GM18951 (cell line): ENCODE measurements around the gene PIGQ.

ENCODE experiments used
- POLR2A ChIP-seq: IDR thresholded peaks from 4 replicates; pipeline ENCODE4 v1.6.1; 2011; ENCODE audit warnings: mild to moderate bottlenecking; ENCODE audit not compliant: insufficient read length, insufficient read depth; ENCODE audit errors: extremely low read depth
- in situ Hi-C: fragments of 300-500 bp; cut with MboI; formaldehyde crosslinking; loops from one replicate; pipeline ENCODE4 v1.12.0; 2022; ENCODE audit warnings: low sequenced_read_pairs, mixed read lengths, inconsistent platforms; ENCODE audit not compliant: unreplicated experiment

Gene PIGQ

DNA sequence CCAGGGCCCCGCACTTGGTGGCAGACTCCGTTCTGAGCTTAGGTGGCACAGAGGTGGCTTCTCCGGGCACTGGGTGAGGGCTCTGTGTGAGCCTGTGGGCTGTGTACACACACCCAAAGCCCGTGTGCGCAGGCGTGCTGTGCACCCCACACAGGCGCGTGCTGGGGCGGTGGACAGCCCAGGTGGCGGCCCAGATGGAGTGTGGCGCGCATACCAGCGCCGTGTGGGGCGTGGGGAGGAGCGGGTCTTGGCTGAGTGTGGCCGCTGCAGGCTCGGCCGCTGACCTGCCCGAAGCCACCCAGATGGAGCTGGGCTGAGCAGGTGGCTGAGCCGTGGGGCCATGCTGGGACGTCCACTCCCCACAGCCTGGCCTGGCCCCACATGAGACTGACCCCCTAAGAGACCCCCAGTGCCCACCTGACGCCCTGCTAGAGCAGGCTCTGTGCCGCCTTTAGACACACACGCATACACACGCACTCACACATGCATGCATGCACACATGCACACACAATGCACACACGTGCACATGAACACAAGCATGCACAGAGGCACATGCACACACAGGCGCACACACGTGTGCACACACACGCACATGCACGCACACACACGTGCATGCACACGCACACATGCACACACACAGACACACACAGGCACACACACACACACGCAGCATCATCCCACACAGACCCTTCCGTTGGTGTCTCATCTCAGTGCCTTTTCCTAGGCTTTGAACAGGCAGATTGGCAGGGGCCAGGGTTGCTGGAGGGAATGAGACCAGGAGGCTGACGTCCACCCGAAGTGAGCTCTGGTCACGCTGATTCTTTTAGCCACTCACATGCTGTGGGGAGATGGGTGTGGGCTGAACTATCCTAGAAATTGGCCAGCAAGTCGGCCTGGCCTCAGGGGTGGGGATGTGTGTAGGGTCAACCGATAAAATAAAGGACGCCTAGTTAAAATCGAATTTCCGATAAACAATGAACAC, 7.5 kb upstream of the PIGQ start:
- in situ Hi-C loops, result no loop called here
- TF ChIP-seq POLR2A, result no peak

DNA sequence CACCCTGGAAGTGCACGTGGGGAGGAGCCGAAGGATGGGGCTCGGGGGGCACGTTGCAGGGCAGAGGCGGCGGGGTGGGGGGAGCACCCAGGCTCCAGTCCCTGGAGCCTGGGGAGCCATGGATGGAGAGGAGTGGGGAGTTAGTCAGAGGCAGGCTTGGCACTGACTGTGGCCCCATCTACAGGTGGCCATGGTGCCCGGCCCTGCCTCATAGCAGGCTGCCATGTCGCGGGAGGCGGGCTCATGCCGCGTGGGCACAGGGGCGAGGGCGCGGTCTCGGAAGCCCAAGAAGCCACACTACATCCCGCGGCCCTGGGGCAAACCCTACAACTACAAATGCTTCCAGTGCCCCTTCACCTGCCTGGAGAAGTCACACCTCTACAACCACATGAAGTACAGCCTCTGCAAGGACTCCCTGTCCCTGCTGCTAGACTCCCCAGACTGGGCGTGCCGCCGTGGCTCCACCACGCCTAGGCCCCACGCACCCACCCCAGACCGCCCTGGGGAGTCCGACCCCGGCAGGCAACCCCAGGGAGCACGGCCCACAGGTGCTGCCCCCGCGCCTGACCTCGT, 6.6 kb upstream of the PIGQ start:
- in situ Hi-C loops, result no loop called here
- no peak for TF ChIP-seq POLR2A

DNA sequence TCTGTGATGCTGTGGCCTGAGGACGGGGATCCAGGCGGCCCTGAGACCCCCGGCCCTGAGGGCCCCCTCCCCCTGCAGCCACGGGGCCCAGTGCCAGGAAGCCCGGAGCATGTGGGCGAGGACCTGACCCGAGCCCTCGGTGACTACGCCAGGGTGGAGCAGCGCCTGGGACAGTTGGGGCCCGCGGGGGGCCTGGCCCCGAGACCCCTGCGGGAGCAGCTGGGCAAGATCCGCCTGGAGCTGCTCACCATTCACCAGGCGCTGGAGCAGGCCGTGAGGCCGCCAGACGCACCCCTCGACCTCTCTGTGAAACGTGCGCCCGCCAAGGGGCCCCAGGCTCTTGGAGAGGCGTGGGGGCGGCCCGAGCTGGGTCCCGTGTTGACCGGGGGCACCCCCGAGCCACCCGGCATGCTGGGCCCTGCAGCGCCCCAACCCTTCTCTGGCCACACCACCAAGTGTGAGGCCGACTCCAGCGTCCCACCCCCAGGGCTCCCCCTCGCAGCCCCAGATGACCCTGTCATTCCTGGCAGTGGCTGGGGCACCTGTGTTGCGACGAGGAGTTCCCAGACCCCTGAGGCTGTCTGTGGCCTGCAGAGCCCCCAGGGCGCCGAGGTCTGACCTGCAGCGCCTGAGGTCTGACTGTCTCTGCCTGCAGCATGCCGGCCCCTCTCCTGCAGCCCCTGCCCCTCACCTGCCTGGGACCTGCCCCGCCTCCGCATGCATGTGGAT, 4.9 kb upstream of the PIGQ start:
- TF ChIP-seq POLR2A, result no peak
- in situ Hi-C loops, result no loop called here

DNA sequence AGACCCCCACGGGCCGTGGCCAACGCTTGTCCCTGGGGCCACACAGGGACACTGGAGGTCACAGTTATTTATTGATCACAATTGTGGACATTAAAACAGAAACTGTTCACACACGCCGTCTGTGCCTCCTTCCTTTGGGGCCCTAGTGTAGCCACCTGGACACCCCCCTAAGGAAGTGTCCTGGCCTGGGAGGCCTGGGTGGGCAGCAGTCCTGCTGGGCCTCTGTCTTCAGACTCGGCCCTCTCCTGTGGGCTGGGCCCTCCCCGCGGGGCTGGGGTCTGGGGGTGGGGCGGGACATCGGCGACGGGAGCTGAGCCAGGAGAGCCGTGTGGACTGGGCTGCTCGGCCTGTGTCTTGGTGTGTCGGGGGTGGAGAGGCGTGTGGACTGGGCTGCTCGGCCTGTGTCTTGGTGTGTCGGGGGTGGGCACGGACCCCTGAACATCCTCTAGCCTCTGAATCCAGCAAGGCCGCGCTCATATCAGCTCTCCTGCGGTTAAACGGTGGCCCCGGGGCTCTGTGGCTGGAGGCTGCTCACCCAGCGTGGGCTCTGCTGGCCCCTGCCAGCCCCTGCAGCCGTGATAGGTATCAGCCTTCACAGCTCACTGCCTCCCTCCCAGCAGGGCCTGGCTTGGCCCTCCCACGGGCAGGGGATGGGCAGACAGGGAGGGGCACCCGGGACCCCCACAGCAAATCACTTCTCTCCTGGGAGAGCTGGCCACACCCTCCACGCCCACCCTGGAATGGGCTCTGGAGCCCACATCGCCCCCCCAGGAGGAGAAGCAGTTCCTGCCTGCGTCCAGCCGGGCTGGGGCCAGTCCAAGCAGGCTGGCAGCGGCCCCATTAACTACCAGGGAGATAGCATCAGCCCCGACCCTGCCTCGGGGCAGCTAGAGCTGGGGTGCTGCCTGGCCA, 4.1 kb upstream of the PIGQ start:
- in situ Hi-C loops, result no loop called here
- no peak for TF ChIP-seq POLR2A

DNA sequence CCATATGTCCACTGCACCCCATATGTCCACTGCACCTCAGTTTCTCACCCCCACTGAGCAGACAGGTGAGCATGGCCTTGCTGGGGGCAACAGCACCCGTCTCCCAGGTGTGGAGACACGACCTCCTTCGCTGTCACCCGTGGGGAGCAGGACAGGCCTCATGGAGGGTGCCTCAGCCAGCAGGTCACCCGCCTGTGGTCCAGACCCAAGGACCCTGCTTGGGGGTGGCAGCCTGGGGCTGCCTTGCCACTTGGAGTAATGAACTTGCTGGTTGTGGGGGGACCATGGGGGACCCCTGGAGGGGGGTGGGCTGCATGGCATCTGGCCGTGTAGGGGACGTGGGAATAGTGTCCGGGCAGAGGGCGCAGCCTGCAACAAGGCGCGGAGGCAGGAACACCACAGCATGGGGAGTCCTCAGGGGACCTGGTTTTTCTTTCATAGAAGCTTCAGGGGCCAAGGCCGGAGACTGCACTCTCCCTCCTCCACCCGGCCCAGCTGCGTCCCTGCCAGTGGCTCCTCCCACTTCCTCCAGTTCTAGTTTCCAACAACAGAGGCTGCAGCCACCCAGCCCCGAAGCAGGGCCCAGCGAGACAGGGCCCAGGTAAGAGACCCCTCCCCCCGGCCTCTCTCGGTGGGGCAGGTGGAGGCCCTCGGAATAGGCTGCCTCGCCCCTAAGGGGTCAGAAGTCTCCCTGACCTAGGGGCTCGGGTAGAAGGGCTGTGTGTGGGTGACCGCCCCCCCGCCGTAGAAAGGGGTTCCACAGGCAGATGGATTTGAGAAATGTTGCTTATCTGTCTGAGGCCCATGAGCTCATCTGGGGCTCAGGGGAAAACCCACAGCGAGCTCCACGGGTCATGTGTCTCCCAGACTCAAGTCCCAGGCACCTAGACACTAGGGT, 3.0 kb upstream of the PIGQ start, which contains the start of gene NHLRC4:
NHLRC4 (plus strand) TSS at position 531 of the 898 bp plus-strand sequence. CDS start 1,043 bp downstream, outside the sequence.
- in situ Hi-C loops, result no loop called here
- TF ChIP-seq POLR2A, result peak; percentile 56

DNA sequence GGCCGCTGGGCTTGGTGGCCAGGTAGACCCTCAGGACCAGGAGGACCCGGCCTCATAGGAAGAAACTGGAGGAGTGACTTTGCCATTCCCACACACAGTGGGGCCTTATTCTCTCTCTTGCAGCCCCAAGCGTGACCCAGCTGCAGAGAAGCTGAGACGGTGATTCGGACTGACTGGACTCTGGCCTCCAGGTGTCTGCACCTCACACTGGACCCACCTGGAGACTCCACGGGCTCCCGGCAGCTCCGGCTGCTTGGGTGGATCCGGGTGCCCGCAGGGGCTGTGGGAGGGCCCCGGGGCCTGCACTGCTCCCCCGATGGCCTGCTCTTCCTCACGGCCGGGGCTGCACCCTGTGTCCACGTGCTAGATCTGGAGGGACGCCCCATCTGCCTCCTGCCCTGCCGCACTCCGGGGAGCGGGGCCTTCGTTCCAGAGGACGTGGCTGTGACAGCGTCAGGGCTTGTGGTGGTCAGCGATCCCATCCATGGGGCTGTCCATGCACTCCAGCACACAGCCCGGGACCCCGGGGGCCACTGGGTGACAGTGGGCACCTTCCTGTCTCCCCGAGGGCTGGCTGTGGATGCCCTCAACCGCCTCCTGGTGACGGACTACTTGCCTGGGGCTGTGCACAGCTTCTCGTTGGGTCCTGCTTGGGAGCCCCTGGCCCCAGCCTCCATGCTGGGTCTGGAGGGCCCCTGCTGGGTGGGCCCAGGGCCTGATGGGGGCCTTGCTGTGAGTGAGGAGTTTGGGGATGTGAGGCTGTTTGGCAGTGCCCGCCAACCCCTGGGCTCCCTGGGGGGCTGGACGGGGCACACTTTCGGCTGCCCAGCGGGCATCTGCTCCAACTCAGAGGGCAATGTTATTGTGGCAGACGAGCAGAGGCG, 2.2 kb upstream of the PIGQ start:
- no peak for TF ChIP-seq POLR2A
- in situ Hi-C loops, result no loop called here

DNA sequence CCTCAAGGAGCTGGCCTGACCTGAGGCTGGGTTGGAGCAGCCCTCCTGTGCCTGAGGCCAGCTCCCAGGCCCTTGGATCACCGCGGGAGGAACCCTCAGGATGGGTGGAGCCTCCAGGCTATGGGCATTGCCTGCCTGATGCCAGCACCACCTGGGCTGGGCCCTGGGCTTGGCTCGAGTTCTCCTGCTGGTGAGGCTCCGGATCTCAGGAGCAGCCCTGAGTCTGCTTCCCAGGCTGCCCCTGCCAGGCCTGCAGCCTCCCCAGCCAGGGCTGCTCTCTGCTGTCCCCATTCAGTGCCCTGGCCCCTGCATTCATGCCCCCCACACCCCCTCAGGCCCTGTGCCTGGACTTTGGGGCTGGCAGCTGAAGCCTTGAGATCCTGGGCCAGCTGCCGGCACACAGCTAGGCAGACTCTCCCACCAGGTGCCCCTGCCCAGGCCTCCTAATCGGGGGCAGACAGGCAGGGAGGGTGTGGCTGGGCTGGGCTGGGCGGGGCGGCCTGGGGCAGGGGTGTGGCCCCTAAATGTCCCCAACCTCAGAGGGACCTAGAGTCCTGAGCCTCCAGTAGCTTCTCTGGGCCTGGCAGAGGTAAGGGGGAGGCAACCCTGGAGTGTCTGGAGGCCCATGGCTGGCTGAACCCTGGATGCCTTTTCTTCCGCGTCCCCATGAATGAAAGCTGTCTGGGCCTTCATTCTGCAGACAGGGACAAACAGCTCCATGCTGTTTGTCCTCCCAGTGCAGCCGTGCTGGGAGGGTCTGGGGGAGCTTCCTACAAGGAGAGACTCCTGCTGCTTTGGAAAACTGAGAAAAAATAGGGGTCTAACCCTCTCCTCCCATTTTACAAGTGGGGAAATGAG, 1.1 kb upstream of the PIGQ start:
- TF ChIP-seq POLR2A, result no peak
- in situ Hi-C loops, result no loop called here

DNA sequence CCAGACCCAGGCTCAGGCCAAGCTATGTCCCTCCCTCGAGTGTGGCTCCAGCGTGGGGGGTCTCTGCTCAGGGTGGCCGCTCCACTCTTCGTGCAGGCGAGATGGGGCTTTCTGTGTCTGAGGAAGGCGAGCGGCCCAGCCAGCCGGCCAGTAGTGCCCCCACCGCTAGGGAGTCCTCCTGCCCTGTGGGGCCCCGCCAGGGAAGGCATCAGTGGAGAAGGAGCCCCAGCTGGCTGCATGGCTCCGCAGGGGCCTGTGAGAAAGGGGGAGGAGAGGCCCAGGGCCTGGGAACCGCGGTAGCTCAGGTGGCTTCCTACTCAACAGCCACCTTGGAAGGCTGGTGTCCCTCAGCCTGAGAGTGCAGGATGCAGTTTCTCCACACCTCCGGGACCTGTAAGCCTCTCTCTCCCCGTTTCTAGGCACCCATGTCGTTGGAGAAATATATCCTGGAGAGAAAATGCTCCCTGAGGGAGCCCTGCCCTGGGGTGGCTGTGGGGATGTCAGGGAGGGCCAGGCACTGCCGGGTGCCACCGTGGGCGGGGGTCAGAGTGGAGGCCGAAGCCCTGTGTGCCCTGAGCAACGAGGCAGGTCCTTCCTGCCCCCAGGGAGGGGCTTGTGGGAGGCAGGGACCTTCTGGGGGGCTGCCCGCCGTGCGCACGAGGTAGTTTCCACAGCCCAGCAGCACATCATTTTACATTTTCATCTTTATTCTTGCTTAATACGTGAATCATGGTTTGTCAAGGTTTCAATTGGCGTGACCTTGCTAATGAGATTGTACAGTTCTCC, 3.3 kb downstream of the PIGQ start:
- in situ Hi-C loops, result no loop called here
- TF ChIP-seq POLR2A, result no peak

DNA sequence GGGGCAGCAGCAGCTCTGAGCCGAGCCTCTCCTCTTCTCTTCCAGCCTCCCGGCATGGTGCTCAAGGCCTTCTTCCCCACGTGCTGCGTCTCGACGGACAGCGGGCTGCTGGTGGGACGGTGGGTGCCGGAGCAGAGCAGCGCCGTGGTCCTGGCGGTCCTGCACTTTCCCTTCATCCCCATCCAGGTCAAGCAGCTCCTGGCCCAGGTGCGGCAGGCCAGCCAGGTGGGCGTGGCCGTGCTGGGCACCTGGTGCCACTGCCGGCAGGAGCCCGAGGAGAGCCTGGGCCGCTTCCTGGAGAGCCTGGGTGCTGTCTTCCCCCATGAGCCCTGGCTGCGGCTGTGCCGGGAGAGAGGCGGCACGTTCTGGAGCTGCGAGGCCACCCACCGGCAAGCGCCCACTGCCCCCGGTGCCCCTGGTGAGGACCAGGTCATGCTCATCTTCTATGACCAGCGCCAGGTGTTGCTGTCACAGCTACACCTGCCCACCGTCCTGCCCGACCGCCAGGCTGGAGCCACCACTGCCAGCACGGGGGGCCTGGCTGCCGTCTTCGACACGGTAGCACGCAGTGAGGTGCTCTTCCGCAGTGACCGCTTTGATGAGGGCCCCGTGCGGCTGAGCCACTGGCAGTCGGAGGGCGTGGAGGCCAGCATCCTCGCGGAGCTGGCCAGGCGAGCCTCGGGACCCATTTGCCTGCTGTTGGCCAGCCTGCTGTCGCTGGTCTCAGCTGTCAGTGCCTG, 4.4 kb downstream of the PIGQ start:
- in situ Hi-C loops, result no loop called here
- no peak for TF ChIP-seq POLR2A
